HEK293 (cell line): ENCODE measurements around the gene PLAAT1.

Source experiments
- CTCF ChIA-PET: fragments of 350-600 bp; formaldehyde crosslinking; extraction: SDS; loops from one replicate; lab custom pipeline; 2021; ENCODE audit warnings: antibody characterized with exemption; lab: Yijun Ruan, JAX
- POLR2A ChIA-PET: fragments of 300-600 bp; formaldehyde crosslinking; extraction: SDS; loops from one replicate; lab custom pipeline; 2020; ENCODE audit warnings: antibody characterized with exemption, inconsistent platforms; lab: Yijun Ruan, JAX
- H3K27ac ChIP-seq: fragments of 200-500 bp; sonication (Bioruptor generic); 2 replicates; pipeline ENCODE4 v1.5.1; 2014; ENCODE audit warnings: low read depth, low read length, control low read depth, inconsistent platforms; ENCODE audit errors: extremely low read depth
- H3K36me3 ChIP-seq, 2 experiments: fragments of 200-500 bp in 1 of 2; sonication (Bioruptor generic) in 1 of 2; 1 replicate in 1 of 2; 2 replicates in 1 of 2; pipeline ENCODE4 v1.5.1; 2014 to 2017; ENCODE audit warnings: inconsistent platforms in 2 of 2, low read length in 2 of 2; ENCODE audit not compliant: control insufficient read depth in 2 of 2, insufficient read depth in 1 of 2
- H3K4me1 ChIP-seq: fragments of 200-500 bp; sonication (Bioruptor generic); 2 replicates; pipeline ENCODE4 v1.5.1; 2014; ENCODE audit warnings: mild to moderate bottlenecking, low read length, inconsistent platforms; ENCODE audit not compliant: control insufficient read depth, insufficient read depth
- H3K4me3 ChIP-seq: 2 replicates; pipeline ENCODE4 v1.5.1; 2011; ENCODE audit warnings: low read depth, mild to moderate bottlenecking, control low read depth, low read length, moderate library complexity
- H3K9me3 ChIP-seq: fragments of 200-500 bp; sonication (Bioruptor generic); 2 replicates; pipeline ENCODE4 v1.5.1; 2014; ENCODE audit warnings: low read depth, low read length, inconsistent platforms; ENCODE audit not compliant: control insufficient read depth, insufficient read depth
- ZBTB20 ChIP-seq: fragments of 450-650 bp; formaldehyde crosslinking; IDR thresholded peaks from 2 replicates; pipeline ENCODE4 v1.5.1; 2016; ENCODE audit warnings: missing biosample characterization, missing genetic modification characterization
- ZBTB21 ChIP-seq: fragments of 450-650 bp; formaldehyde crosslinking; IDR thresholded peaks from 2 replicates; pipeline ENCODE4 v1.5.1; 2017; ENCODE audit warnings: missing biosample characterization, missing genetic modification characterization
- ZEB2 ChIP-seq: fragments of 450-650 bp; formaldehyde crosslinking; IDR thresholded peaks from 2 replicates; pipeline ENCODE4 v1.5.1; 2016; ENCODE audit warnings: missing biosample characterization, missing genetic modification characterization
- ZFP37 ChIP-seq: fragments of 450-650 bp; formaldehyde crosslinking; IDR thresholded peaks from 2 replicates; pipeline ENCODE4 v1.5.1; 2016; ENCODE audit warnings: missing biosample characterization, missing genetic modification characterization
- ZFP69B ChIP-seq: fragments of 450-650 bp; formaldehyde crosslinking; IDR thresholded peaks from 2 replicates; pipeline ENCODE4 v1.5.1; 2016; ENCODE audit warnings: missing biosample characterization, missing genetic modification characterization
- ZIC2 ChIP-seq: fragments of 450-650 bp; formaldehyde crosslinking; IDR thresholded peaks from 2 replicates; pipeline ENCODE4 v1.5.1; 2016; ENCODE audit warnings: missing biosample characterization, missing genetic modification characterization
- ZNF121 ChIP-seq: fragments of 450-650 bp; formaldehyde crosslinking; IDR thresholded peaks from 2 replicates; pipeline ENCODE4 v1.5.1; 2016; ENCODE audit warnings: missing biosample characterization, missing genetic modification characterization
- ZNF169 ChIP-seq: fragments of 450-650 bp; formaldehyde crosslinking; IDR thresholded peaks from 2 replicates; pipeline ENCODE4 v1.5.1; 2016; ENCODE audit warnings: missing biosample characterization, missing genetic modification characterization
- ZNF248 ChIP-seq: fragments of 450-650 bp; formaldehyde crosslinking; IDR thresholded peaks from 2 replicates; pipeline ENCODE4 v1.5.1; 2017; ENCODE audit warnings: missing biosample characterization, missing genetic modification characterization
- ZNF335 ChIP-seq: fragments of 450-650 bp; formaldehyde crosslinking; conservative IDR thresholded peaks from 2 replicates; pipeline ENCODE4 v1.5.1; 2016; ENCODE audit warnings: missing biosample characterization, missing genetic modification characterization
- ZNF426 ChIP-seq: fragments of 450-650 bp; formaldehyde crosslinking; IDR thresholded peaks from 2 replicates; pipeline ENCODE4 v1.5.1; 2017; ENCODE audit warnings: missing biosample characterization, missing genetic modification characterization, mild to moderate bottlenecking, inconsistent platforms, moderate library complexity
- ZNF510 ChIP-seq: fragments of 450-650 bp; formaldehyde crosslinking; IDR thresholded peaks from 2 replicates; pipeline ENCODE4 v1.5.1; 2018; ENCODE audit warnings: mild to moderate bottlenecking, missing genetic modification characterization, missing biosample characterization; ENCODE audit not compliant: insufficient replicate concordance
- ZNF549 ChIP-seq: fragments of 450-650 bp; IDR thresholded peaks from 2 replicates; pipeline ENCODE4 v1.5.1; 2018; ENCODE audit warnings: missing biosample characterization, missing genetic modification characterization, mild to moderate bottlenecking, inconsistent platforms, moderate library complexity
- ZNF571 ChIP-seq: fragments of 450-650 bp; formaldehyde crosslinking; IDR thresholded peaks from 2 replicates; pipeline ENCODE4 v1.5.0; 2017; ENCODE audit warnings: missing biosample characterization, missing genetic modification characterization
- ZNF621 ChIP-seq: fragments of 450-650 bp; formaldehyde crosslinking; IDR thresholded peaks from 2 replicates; pipeline ENCODE4 v1.5.1; 2017; ENCODE audit warnings: missing biosample characterization, missing genetic modification characterization
- ZNF76 ChIP-seq: fragments of 450-650 bp; formaldehyde crosslinking; IDR thresholded peaks from 2 replicates; pipeline ENCODE4; 2016; ENCODE audit warnings: low read depth, missing biosample characterization, missing genetic modification characterization, borderline replicate concordance
- TF ChIP-seq, protein P1 (sequence below): fragments of 450-650 bp; formaldehyde crosslinking; IDR thresholded peaks from 2 replicates; pipeline ENCODE4 v1.5.1; 2016; ENCODE audit warnings: missing biosample characterization, missing genetic modification characterization
- TF ChIP-seq, protein P2 (sequence below): sonication (generic); formaldehyde crosslinking; IDR thresholded peaks from 2 replicates; pipeline ENCODE4 v1.8.1; 2022; ENCODE audit warnings: mild to moderate bottlenecking, moderate library complexity, missing genetic modification reagents
- TF ChIP-seq, protein P3 (sequence below): fragments of 450-650 bp; IDR thresholded peaks from 2 replicates; pipeline ENCODE4 v1.5.1; 2018; ENCODE audit warnings: missing biosample characterization, mild to moderate bottlenecking, missing genetic modification characterization
- TF ChIP-seq, protein P4 (sequence below): fragments of 450-650 bp; formaldehyde crosslinking; IDR thresholded peaks from 2 replicates; pipeline ENCODE4 v1.5.1; 2016; ENCODE audit warnings: missing biosample characterization, missing genetic modification characterization
- TF ChIP-seq, protein P5 (sequence below): fragments of 450-650 bp; formaldehyde crosslinking; IDR thresholded peaks from 2 replicates; pipeline ENCODE4 v1.5.1; 2017; ENCODE audit warnings: missing biosample characterization, missing genetic modification characterization
- TF ChIP-seq, protein P6 (sequence below): fragments of 450-650 bp; formaldehyde crosslinking; IDR thresholded peaks from 2 replicates; pipeline ENCODE4 v1.5.1; 2016; ENCODE audit warnings: missing biosample characterization, missing genetic modification characterization, low read depth
- TF ChIP-seq, protein P7 (sequence below): fragments of 450-650 bp; formaldehyde crosslinking; IDR thresholded peaks from 2 replicates; pipeline ENCODE4 v1.5.1; 2017; ENCODE audit warnings: missing biosample characterization, missing genetic modification characterization

PLAAT1 gene

DNA sequence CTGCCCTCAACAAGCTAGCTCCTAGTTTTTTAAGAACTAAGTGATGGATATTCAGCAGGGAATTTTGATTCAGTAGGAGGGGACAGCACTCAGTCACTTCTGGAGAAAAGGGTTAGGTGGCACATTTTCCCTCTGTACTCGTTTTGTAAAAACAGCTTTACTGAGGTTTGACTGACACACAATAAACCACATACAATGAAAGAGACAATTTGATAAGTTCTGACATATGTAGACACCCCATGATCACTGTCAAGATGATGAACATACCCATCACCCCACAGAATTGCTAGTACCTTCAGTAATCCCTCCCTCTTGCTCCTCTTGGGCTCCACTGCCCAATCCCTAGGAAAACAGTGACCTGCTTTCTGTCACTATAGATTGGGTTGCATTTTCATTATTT lies 29.0 kb upstream of the PLAAT1 start:
- no peaks in the 10 kb centered on the region for H3K9me3 ChIP-seq
- H3K4me3 ChIP-seq, result no peak overlapping the region
- TF ChIP-seq ZFP37 (tag by site-specific recombination) (no peak), ZNF169 (tag by site-specific recombination) (no peak), ZNF248 (tag by site-specific recombination) (no peak), ZNF426 (tag by site-specific recombination) (no peak), ZNF510 (tag by site-specific recombination) (no peak), ZBTB21 (tag by site-specific recombination) (no peak), ZFP69B (tag by site-specific recombination) (no peak), ZBTB20 (no peak), ZNF121 (tag by site-specific recombination) (no peak), ZNF335 (no peak), ZIC2 (tag by site-specific recombination) (no peak), ZEB2 (no peak)
- TF ChIP-seq, protein P1, sequence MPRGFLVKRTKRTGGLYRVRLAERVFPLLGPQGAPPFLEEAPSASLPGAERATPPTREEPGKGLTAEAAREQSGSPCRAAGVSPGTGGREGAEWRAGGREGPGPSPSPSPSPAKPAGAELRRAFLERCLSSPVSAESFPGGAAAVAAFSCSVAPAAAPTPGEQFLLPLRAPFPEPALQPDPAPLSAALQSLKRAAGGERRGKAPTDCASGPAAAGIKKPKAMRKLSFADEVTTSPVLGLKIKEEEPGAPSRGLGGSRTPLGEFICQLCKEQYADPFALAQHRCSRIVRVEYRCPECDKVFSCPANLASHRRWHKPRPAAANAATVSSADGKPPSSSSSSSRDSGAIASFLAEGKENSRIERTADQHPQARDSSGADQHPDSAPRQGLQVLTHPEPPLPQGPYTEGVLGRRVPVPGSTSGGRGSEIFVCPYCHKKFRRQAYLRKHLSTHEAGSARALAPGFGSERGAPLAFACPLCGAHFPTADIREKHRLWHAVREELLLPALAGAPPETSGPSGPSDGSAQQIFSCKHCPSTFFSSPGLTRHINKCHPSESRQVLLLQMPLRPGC (tag by site-specific recombination), result no peak
- TF ChIP-seq, protein P2, sequence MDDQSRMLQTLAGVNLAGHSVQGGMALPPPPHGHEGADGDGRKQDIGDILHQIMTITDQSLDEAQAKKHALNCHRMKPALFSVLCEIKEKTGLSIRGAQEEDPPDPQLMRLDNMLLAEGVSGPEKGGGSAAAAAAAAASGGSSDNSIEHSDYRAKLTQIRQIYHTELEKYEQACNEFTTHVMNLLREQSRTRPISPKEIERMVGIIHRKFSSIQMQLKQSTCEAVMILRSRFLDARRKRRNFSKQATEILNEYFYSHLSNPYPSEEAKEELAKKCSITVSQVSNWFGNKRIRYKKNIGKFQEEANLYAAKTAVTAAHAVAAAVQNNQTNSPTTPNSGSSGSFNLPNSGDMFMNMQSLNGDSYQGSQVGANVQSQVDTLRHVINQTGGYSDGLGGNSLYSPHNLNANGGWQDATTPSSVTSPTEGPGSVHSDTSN (CRISPR knock-in tag), result no peak
- TF ChIP-seq, protein P3, sequence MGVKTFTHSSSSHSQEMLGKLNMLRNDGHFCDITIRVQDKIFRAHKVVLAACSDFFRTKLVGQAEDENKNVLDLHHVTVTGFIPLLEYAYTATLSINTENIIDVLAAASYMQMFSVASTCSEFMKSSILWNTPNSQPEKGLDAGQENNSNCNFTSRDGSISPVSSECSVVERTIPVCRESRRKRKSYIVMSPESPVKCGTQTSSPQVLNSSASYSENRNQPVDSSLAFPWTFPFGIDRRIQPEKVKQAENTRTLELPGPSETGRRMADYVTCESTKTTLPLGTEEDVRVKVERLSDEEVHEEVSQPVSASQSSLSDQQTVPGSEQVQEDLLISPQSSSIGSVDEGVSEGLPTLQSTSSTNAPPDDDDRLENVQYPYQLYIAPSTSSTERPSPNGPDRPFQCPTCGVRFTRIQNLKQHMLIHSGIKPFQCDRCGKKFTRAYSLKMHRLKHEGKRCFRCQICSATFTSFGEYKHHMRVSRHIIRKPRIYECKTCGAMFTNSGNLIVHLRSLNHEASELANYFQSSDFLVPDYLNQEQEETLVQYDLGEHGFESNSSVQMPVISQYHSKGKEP (tag by site-specific recombination), result no peak
- TF ChIP-seq, protein P4, sequence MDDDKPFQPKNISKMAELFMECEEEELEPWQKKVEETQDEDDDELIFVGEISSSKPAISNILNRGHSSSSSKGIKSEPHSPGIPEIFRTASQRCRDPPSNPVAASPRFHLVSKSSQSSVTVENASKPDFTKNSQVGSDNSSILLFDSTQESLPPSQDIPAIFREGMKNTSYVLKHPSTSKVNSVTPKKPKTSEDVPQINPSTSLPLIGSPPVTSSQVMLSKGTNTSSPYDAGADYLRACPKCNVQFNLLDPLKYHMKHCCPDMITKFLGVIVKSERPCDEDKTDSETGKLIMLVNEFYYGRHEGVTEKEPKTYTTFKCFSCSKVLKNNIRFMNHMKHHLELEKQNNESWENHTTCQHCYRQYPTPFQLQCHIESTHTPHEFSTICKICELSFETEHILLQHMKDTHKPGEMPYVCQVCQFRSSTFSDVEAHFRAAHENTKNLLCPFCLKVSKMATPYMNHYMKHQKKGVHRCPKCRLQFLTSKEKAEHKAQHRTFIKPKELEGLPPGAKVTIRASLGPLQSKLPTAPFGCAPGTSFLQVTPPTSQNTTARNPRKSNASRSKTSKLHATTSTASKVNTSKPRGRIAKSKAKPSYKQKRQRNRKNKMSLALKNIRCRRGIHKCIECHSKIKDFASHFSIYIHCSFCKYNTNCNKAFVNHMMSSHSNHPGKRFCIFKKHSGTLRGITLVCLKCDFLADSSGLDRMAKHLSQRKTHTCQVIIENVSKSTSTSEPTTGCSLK (tag by site-specific recombination), result no peak
- TF ChIP-seq, protein P5, sequence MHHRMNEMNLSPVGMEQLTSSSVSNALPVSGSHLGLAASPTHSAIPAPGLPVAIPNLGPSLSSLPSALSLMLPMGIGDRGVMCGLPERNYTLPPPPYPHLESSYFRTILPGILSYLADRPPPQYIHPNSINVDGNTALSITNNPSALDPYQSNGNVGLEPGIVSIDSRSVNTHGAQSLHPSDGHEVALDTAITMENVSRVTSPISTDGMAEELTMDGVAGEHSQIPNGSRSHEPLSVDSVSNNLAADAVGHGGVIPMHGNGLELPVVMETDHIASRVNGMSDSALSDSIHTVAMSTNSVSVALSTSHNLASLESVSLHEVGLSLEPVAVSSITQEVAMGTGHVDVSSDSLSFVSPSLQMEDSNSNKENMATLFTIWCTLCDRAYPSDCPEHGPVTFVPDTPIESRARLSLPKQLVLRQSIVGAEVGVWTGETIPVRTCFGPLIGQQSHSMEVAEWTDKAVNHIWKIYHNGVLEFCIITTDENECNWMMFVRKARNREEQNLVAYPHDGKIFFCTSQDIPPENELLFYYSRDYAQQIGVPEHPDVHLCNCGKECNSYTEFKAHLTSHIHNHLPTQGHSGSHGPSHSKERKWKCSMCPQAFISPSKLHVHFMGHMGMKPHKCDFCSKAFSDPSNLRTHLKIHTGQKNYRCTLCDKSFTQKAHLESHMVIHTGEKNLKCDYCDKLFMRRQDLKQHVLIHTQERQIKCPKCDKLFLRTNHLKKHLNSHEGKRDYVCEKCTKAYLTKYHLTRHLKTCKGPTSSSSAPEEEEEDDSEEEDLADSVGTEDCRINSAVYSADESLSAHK (tag by site-specific recombination), result no peak
- TF ChIP-seq, all 188 proteins: peak for 0
- CTCF ChIA-PET, result interaction anchor here (0.7 kb wide), 1 partner anchor 62 kb away, joined by 3 read pairs; no protein-coding TSS in a partner anchor
- H3K36me3 ChIP-seq, result no peaks in the 10 kb centered on the region
- H3K27ac ChIP-seq, result no peak overlapping the region
- no peaks in the 10 kb centered on the region for H3K4me1 ChIP-seq
- POLR2A ChIA-PET, result no interaction called here

DNA sequence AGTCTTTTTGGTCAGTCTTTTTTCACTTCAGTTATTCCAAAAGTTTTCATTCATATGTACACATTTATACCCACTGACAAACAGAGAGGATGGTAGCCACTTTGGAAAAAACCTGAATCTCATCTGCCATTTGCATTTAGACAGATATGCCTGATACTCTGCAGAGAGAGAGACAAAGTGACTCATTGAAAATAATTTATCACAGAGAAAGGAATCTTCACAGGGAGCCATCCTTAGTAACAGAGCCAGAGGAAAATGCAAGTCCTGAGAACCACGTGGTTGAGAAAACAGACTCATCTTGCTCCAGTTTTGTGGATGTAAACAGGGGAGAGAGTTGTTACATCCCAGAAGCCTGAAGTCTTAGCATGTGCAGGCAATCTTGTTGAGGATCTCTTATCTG lies 28.2 kb upstream of the PLAAT1 start:
- H3K9me3 ChIP-seq, result no peaks in the 10 kb centered on the region
- H3K27ac ChIP-seq, result no peak overlapping the region
- H3K4me1 ChIP-seq, result no peaks in the 10 kb centered on the region
- H3K36me3 ChIP-seq, result no peaks in the 10 kb centered on the region
- ChIA-PET CTCF (no interaction called here), POLR2A (no interaction called here)
- no peak overlapping the region for H3K4me3 ChIP-seq
- TF ChIP-seq, protein P6, sequence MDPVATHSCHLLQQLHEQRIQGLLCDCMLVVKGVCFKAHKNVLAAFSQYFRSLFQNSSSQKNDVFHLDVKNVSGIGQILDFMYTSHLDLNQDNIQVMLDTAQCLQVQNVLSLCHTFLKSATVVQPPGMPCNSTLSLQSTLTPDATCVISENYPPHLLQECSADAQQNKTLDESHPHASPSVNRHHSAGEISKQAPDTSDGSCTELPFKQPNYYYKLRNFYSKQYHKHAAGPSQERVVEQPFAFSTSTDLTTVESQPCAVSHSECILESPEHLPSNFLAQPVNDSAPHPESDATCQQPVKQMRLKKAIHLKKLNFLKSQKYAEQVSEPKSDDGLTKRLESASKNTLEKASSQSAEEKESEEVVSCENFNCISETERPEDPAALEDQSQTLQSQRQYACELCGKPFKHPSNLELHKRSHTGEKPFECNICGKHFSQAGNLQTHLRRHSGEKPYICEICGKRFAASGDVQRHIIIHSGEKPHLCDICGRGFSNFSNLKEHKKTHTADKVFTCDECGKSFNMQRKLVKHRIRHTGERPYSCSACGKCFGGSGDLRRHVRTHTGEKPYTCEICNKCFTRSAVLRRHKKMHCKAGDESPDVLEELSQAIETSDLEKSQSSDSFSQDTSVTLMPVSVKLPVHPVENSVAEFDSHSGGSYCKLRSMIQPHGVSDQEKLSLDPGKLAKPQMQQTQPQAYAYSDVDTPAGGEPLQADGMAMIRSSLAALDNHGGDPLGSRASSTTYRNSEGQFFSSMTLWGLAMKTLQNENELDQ (tag by site-specific recombination), result no peak
- TF ChIP-seq ZNF76 (tag by site-specific recombination) (no peak), ZNF621 (tag by site-specific recombination) (no peak), ZNF549 (no peak), ZBTB20 (no peak), ZNF571 (tag by site-specific recombination) (no peak)
- TF ChIP-seq, protein P7, sequence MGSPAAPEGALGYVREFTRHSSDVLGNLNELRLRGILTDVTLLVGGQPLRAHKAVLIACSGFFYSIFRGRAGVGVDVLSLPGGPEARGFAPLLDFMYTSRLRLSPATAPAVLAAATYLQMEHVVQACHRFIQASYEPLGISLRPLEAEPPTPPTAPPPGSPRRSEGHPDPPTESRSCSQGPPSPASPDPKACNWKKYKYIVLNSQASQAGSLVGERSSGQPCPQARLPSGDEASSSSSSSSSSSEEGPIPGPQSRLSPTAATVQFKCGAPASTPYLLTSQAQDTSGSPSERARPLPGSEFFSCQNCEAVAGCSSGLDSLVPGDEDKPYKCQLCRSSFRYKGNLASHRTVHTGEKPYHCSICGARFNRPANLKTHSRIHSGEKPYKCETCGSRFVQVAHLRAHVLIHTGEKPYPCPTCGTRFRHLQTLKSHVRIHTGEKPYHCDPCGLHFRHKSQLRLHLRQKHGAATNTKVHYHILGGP (tag by site-specific recombination), result no peak
